Osteocyte (in vitro differentiated cells): Measurements from ENCODE around the gene SARNP. TPM values are rescaled to one million over a fixed set of nuclear protein-coding genes. Genes with fewer than 3 reads are reported as not detected.

Experiments used
- DNase-seq: peaks from one replicate; pipeline ENCODE4 v3.0.0; 2021; ENCODE audit warnings: mixed read lengths; ENCODE audit not compliant: unreplicated experiment; ENCODE audit errors: extremely low spot score
- H3K27ac Mint-ChIP-seq: one replicate; pipeline ENCODE4 v1.8.0; 2021; ENCODE audit warnings: mild to moderate bottlenecking, mixed read lengths; ENCODE audit not compliant: unreplicated experiment
- H3K27me3 Mint-ChIP-seq: one replicate; pipeline ENCODE4 v1.8.0; 2021; ENCODE audit warnings: mixed read lengths; ENCODE audit not compliant: unreplicated experiment
- H3K36me3 Mint-ChIP-seq: one replicate; pipeline ENCODE4 v1.8.0; 2021; ENCODE audit warnings: mixed read lengths; ENCODE audit not compliant: unreplicated experiment
- H3K4me1 Mint-ChIP-seq: one replicate; pipeline ENCODE4 v1.8.0; 2021; ENCODE audit warnings: mixed read lengths; ENCODE audit not compliant: unreplicated experiment
- H3K4me3 Mint-ChIP-seq: one replicate; pipeline ENCODE4 v1.8.0; 2021; ENCODE audit warnings: mild to moderate bottlenecking, moderate library complexity, mixed read lengths; ENCODE audit not compliant: unreplicated experiment
- H3K9me3 Mint-ChIP-seq: one replicate; pipeline ENCODE4 v1.8.0; 2021; ENCODE audit warnings: mixed read lengths; ENCODE audit not compliant: unreplicated experiment
- CTCF ChIP-seq: fragments of 200-600 bp; sonication (generic); IDR thresholded peaks from 2 replicates; pipeline ENCODE4 v1.5.0; 2021; ENCODE audit warnings: antibody characterized with exemption, mild to moderate bottlenecking, moderate library complexity
- total RNA-seq: library from RNA; stranded (reverse); gene quantifications from 2 replicates; pipeline ENCODE4 v1.2.1, GENCODE V29; 2021

SARNP gene
- total RNA-seq, 1 donor from 2014 or later: 56.1 TPM

GRCh38 chr12:55844961-55845360 lies 27.4 kb upstream of the SARNP start:
- Mint-ChIP-seq H3K4me1 (peaks cover 57% of the 10 kb centered on the region), H3K27me3 (no peaks in the 10 kb centered on the region), H3K27ac (peak overlapping the region; percentile 99), H3K9me3 (no peaks in the 10 kb centered on the region), H3K36me3 (no peaks in the 10 kb centered on the region), H3K4me3 (no peak overlapping the region)
- DNase-seq: no peak
- TF ChIP-seq CTCF: no peak

DNA sequence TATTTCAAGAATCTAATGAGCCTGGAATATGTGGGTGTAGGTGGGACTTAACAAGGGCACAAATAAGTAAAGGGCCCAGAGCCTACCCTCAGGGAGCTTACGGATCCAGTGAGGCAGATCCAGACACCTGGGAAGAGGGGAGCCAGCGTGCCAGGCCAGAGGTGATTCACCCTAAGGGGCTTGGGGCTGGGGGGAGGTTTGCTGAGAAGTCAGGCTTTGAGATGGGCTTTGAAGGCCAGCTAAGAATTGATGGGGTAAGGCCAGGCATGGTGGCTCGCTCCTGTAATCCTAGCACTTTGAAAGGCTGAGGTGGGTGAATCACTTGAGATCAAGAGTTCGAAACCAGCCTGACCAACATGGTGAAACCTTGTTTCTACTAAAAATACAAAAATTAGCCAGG lies 25.9 kb upstream of the SARNP start:
- H3K36me3 Mint-ChIP-seq: no peaks in the 10 kb centered on the region
- DNase-seq: no peak
- no peaks in the 10 kb centered on the region for H3K27me3 Mint-ChIP-seq
- no peak overlapping the region for H3K4me3 Mint-ChIP-seq
- no peak for TF ChIP-seq CTCF
- no peaks in the 10 kb centered on the region for H3K9me3 Mint-ChIP-seq
- peak overlapping the region; percentile 83 for H3K27ac Mint-ChIP-seq
- H3K4me1 Mint-ChIP-seq: peaks cover 51% of the 10 kb centered on the region

GRCh38 chr12:55842681-55843429 lies 25.3 kb upstream of the SARNP start, which contains the start of gene MMP19:
TSS of gene MMP19 (minus strand) at chr12:55842936. CDS start at chr12:55842830, 106 bp downstream.
- H3K27me3 Mint-ChIP-seq: no peaks in the 10 kb centered on the region
- peak within 1 kb of the TSS; percentile 71 for H3K4me3 Mint-ChIP-seq
- H3K36me3 Mint-ChIP-seq: no peaks in the 10 kb centered on the region
- H3K9me3 Mint-ChIP-seq: no peaks in the 10 kb centered on the region
- peaks cover 48% of the 10 kb centered on the region for H3K4me1 Mint-ChIP-seq
- no peak for DNase-seq
- H3K27ac Mint-ChIP-seq: peak within 1 kb of the TSS; percentile 83
- TF ChIP-seq CTCF: no peak

DNA sequence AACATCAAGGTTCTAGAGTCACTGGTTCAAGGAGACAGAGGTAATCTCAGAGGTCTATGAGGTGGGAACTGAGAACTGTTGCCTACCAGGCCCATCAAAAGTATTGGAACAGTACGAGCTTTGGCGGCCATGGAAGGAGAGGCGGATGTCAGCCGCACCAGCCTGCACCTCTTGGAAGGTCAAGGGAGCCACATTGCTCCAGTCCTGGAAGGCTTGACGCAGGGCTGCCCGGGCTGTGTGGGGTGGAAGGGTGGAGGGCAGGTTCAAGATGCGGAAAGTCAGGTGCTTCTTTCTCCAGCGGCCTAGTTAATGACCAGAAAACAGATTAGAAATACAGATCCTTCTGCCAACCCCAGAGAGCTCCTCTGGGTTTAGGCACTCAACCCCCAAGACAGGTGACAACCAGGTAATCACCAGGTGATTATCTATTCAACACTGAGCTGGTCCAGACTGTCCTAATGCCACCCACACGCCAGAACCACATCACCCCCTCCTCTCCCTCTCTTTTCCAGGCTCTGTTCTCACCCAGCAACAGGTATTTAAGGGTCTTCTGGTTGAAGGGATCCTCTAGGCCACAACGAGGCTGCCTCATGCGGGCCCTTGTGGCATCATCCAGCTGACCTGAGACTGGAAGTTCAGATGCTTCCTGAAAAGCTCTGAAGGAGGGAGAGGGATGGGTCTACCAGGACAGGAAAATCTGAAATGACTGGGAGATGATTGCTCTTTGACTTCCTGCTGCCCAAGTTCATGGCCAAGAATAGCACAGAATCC lies 23.2 kb upstream of the SARNP start:
- Mint-ChIP-seq H3K27ac (no peak overlapping the region), H3K36me3 (peaks cover 3% of the 10 kb centered on the region), H3K4me1 (peaks cover 30% of the 10 kb centered on the region), H3K27me3 (no peaks in the 10 kb centered on the region), H3K4me3 (no peak overlapping the region), H3K9me3 (no peaks in the 10 kb centered on the region)
- no peak for DNase-seq
- TF ChIP-seq CTCF: no peak
